BLaER1 (cell line): ENCODE measurements around the gene GSTM4.

ENCODE experiments used
- H3K27ac ChIP-seq: shearing (Covaris generic); formaldehyde crosslinking; 2 replicates; pipeline ENCODE4 v1.8.1; 2022
- H3K27me3 ChIP-seq: shearing (Covaris generic); formaldehyde crosslinking; 2 replicates; pipeline ENCODE4 v1.8.1; 2022
- H3K36me3 ChIP-seq: shearing (Covaris generic); formaldehyde crosslinking; 2 replicates; pipeline ENCODE4 v1.8.1; 2022
- H3K4me1 ChIP-seq: shearing (Covaris generic); formaldehyde crosslinking; 2 replicates; pipeline ENCODE4 v1.8.1; 2022
- H3K4me2 ChIP-seq: shearing (Covaris generic); formaldehyde crosslinking; 2 replicates; pipeline ENCODE4 v1.8.1; 2022
- H3K4me3 ChIP-seq: shearing (Covaris generic); formaldehyde crosslinking; 2 replicates; pipeline ENCODE4 v1.8.1; 2022
- H3K9ac ChIP-seq: shearing (Covaris generic); formaldehyde crosslinking; 2 replicates; pipeline ENCODE4 v1.8.1; 2022
- H3K9me3 ChIP-seq: shearing (Covaris generic); formaldehyde crosslinking; 2 replicates; pipeline ENCODE4 v1.8.1; 2022
- H4K20me1 ChIP-seq: shearing (Covaris generic); formaldehyde crosslinking; 2 replicates; pipeline ENCODE4 v1.8.1; 2022
- Cebpa-rat ChIP-seq: shearing (Covaris generic); IDR thresholded peaks from 2 replicates; pipeline ENCODE4 v1.8.1; 2022

Gene GSTM4

GRCh38 chr1:109655615-109656519, at the start of gene GSTM4:
Gene GSTM4, plus strand, starts transcription at chr1:109656099. Its CDS starts 291 bp downstream, at chr1:109656390.
- H3K36me3 ChIP-seq: peaks cover 5% of the 10 kb centered on the region; the same call in 1 of the 2 replicates
- no peaks in the 10 kb centered on the region for H4K20me1 ChIP-seq
- no peak for TF ChIP-seq Cebpa-rat
- peak within 1 kb of the TSS; percentile 94 for H3K4me2 ChIP-seq
- peak within 1 kb of the TSS; percentile 77 for H3K9ac ChIP-seq
- peak within 1 kb of the TSS; percentile 72 for H3K27ac ChIP-seq
- no peaks in the 10 kb centered on the region for H3K27me3 ChIP-seq
- peak within 1 kb of the TSS; percentile 72 for H3K4me3 ChIP-seq
- no peaks in the 10 kb centered on the region for H3K9me3 ChIP-seq
- peaks cover 50% of the 10 kb centered on the region for H3K4me1 ChIP-seq

- Histone ChIP-seq H3K27me3 (no peaks in the 10 kb centered on the region), H3K4me3 (no peak overlapping the region), H3K4me1 (peaks cover 15% of the 10 kb centered on the region), H4K20me1 (no peaks in the 10 kb centered on the region), H3K9me3 (no peaks in the 10 kb centered on the region), H3K4me2 (no peak overlapping the region), H3K27ac (no peak overlapping the region), H3K9ac (no peak overlapping the region), H3K36me3 (no peaks in the 10 kb centered on the region)
- TF ChIP-seq Cebpa-rat: no peak
Observed at GRCh38 chr1:109609881-109610280, 46.0 kb upstream of the GSTM4 start.

DNA sequence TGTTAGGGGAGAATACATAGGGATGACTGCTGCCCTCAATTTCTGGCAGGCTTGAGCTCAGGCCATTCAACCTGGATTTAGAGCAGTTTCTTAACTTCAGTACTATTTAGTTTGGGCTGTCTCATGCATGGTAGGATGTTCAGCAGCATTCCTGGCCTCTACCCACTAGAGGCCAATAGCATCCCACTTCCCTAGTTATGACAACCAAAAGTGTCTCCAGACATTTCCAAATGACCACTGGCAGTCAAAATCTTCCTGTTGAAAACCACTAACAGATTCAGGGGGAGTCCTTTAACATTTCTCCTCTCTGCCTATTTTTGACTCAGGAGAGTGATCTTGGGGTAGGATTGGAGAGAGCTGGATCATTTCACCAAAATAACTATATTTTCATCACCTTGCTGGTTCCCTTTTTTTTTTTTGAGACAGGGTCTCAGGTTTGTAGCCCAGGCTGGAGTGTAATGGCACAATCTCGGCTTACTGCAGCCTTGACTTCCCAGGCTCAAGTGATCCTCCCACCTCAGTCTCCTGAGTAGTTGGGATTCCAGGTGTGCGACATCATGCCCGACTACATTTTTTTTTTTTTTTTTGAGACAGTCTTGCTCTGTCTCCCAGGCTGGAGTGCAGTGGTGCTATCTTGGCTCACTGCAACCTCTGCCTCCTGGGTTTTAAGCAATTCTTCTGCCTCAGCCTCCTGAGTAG, 45.1 kb upstream of the GSTM4 start:
- Histone ChIP-seq H3K4me3 (no peak overlapping the region), H4K20me1 (no peaks in the 10 kb centered on the region), H3K36me3 (no peaks in the 10 kb centered on the region), H3K27ac (no peak overlapping the region), H3K9me3 (no peaks in the 10 kb centered on the region), H3K27me3 (no peaks in the 10 kb centered on the region), H3K9ac (no peak overlapping the region), H3K4me2 (no peak overlapping the region), H3K4me1 (peaks cover 24% of the 10 kb centered on the region)
- TF ChIP-seq Cebpa-rat: no peak

DNA sequence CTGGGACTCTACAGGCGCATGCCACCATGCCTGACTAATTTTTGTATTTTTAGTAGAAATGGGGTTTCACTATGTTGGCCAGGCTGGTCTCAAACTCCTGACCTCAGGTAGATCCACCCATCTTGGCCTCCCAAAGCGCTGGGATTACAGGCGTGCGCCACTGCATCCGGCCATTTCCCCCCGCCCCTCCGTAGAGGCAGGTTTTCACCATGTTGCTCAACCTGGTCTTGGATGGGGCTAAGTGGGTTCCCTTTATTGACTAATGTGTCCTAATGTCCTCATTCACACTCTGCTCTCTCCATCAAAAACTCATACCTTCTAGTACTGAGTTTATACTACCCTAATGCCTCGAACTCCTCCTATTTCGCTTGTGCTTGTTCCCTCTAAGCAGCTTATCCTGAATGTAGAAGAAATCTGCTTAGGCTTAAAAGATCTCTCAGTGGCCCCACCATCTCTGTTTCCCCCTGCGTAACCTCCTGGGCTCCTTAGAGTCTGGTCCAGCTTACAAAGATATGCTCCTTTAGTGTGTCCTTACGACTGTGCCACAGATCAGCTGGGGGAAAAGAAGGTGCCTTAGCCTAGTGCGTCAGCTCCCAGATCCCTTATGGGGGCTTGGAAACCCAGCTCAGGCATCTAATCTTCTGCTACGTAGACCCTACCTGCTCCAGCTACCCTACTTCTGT, 44.5 kb upstream of the GSTM4 start:
- H3K4me1 ChIP-seq: peaks cover 31% of the 10 kb centered on the region
- no peaks in the 10 kb centered on the region for H3K36me3 ChIP-seq
- no peaks in the 10 kb centered on the region for H4K20me1 ChIP-seq
- H3K4me2 ChIP-seq: no peak overlapping the region
- no peak overlapping the region for H3K4me3 ChIP-seq
- no peak overlapping the region for H3K27ac ChIP-seq
- H3K9me3 ChIP-seq: no peaks in the 10 kb centered on the region
- no peak overlapping the region for H3K9ac ChIP-seq
- TF ChIP-seq Cebpa-rat: no peak
- no peaks in the 10 kb centered on the region for H3K27me3 ChIP-seq

DNA sequence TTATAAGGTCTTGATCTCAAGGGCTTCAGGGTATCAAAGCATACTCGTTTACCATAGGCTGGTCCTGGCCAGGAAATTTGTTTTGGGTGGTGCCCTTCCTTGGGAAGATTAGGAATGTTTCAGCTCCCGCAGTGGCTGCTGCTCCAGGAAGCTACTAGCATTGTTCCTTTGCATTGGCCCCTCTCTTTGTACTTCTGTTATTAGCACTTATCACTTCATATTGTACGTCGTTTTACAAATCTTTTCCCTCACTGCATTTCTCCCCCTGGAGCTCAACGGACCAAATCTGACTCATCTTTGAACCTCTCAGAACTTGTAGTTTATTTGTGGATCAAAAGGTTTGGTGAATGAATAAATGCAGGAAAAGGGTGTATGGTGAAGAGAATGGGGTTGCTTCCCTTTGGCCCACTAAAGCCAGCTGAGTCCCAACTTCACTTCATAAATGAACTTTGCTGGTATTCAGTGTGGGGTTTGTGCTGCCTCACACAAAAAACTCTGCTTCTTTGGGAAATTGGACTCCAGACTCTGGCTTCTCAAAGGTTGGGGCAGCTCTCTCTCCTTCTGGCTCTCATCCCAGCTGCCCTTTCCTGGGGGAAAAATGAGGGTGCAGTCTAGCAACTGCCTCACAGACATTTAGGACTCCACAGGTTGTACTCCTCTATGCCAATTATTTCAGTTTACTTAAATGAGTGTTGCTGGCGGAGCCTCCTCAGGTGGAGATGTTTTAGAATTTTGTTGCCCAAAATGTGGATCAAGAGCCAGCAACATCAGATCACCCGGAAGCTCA, 42.3 kb upstream of the GSTM4 start:
- Histone ChIP-seq H3K4me2 (peak overlapping the region; percentile 41), H3K4me1 (peaks cover 35% of the 10 kb centered on the region), H3K9me3 (no peaks in the 10 kb centered on the region), H3K27me3 (no peaks in the 10 kb centered on the region), H4K20me1 (no peaks in the 10 kb centered on the region), H3K4me3 (no peak overlapping the region), H3K9ac (no peak overlapping the region), H3K27ac (no peak overlapping the region), H3K36me3 (no peaks in the 10 kb centered on the region)
- no peak for TF ChIP-seq Cebpa-rat

DNA sequence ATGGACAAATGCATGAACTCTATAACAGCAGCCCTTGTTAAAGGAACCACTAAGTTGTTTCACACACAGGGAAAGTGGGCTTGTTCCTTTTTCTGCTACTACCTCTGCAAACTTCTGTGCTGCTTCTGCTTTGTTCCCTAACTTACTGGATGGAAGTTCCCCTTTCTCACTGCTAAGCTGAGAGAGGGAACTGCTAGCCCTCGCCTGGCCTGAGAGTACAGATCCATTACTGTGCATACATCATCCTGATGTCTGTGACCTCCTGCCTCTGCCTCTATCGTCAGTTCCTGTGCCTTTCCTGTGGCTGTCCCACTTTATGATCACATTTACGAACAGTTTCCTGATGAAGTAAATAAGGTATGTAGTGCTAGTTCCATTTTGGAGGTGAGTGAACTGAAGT, 40.0 kb upstream of the GSTM4 start:
- no peaks in the 10 kb centered on the region for H3K36me3 ChIP-seq
- H3K4me3 ChIP-seq: no peak overlapping the region
- H3K9me3 ChIP-seq: no peaks in the 10 kb centered on the region
- peaks cover under 1% of the 10 kb centered on the region; the same call in 1 of the 2 replicates for H4K20me1 ChIP-seq
- H3K27me3 ChIP-seq: no peaks in the 10 kb centered on the region
- peaks cover 46% of the 10 kb centered on the region for H3K4me1 ChIP-seq
- H3K9ac ChIP-seq: no peak overlapping the region; the same call in 1 of the 2 replicates
- no peak for TF ChIP-seq Cebpa-rat
- H3K27ac ChIP-seq: no peak overlapping the region
- H3K4me2 ChIP-seq: peak overlapping the region; percentile 39

DNA sequence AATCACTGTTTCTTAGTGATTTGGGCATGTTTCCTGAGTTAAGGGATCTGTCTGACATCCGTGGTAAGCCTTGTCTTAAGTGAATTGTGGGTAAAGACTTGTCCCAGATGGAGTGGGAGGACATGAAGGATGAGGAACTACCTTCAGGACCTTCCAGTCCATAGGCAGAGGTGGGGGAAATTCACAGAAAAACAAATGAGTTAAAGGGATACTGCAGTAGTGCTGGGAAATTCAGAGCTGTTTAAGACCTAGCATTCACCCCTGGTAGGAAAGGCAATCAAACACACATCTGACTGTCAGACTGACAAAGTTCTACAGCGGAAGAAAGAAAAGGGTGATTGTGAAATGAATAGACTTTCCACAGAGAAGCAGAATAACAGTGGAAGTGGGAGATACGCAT, 39.5 kb upstream of the GSTM4 start:
- H3K36me3 ChIP-seq: no peaks in the 10 kb centered on the region
- H3K9me3 ChIP-seq: no peaks in the 10 kb centered on the region
- H3K27ac ChIP-seq: no peak overlapping the region
- H3K4me1 ChIP-seq: peaks cover 47% of the 10 kb centered on the region
- peak overlapping the region; percentile 39 for H3K4me2 ChIP-seq
- H3K4me3 ChIP-seq: no peak overlapping the region
- H3K27me3 ChIP-seq: no peaks in the 10 kb centered on the region
- no peak for TF ChIP-seq Cebpa-rat
- H3K9ac ChIP-seq: no peak overlapping the region
- peaks cover 5% of the 10 kb centered on the region; the same call in 1 of the 2 replicates for H4K20me1 ChIP-seq

DNA sequence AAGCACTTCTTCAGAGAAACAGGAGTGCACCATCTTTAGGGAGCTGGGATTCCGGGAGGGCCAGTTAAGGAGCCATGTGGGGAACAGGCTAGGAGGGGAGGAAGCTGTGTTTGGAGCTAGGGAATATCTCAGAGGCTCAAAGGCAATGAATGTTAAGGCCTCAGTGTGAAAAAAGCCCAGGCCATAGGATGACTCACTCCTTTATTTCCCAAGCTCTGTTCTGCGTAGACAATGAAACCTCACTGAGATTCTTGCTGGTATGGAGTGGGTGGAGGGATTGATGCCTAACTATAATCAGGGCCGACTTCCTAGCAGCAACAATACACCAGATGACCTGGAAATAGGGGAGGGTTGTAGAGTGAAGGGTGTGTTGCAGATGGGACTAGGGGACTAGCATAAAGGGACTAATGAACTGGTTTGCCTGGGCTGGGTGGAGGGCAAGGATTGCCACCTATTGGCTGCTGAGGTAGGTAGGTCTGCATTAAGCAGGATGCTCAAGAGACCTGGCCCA, 38.6 kb upstream of the GSTM4 start:
- H4K20me1 ChIP-seq: peaks cover 15% of the 10 kb centered on the region
- H3K36me3 ChIP-seq: no peaks in the 10 kb centered on the region
- no peaks in the 10 kb centered on the region for H3K9me3 ChIP-seq
- H3K4me3 ChIP-seq: no peak overlapping the region
- H3K4me2 ChIP-seq: no peak overlapping the region
- TF ChIP-seq Cebpa-rat: no peak
- no peaks in the 10 kb centered on the region for H3K27me3 ChIP-seq
- peaks cover 57% of the 10 kb centered on the region for H3K4me1 ChIP-seq
- H3K27ac ChIP-seq: no peak overlapping the region
- no peak overlapping the region for H3K9ac ChIP-seq
